Stimulated activated CD4-positive, alpha-beta T cell treated with anti-CD3 and anti-CD28 coated beads, Interleukin-1b, Interleukin-23, amount 100 ng/mL, for 1 hour (primary cell): ENCODE measurements around the gene SYDE1.
"Not testable (repeated sequence)": the region's sequence is repeated elsewhere in the genome, so short reads cannot be mapped to it uniquely, and the experiment has no call there.

Experiments used
- DNase-seq, 2 donors: peaks; one replicate each; pipeline ENCODE4 v3.0.0-alpha.2; 2020; ENCODE audit warnings: low read depth in 2 of 2

Gene SYDE1

GRCh38 chr19:15107061-15108010, at the start of gene SYDE1:
TSS of gene SYDE1 (plus strand) at chr19:15107401. CDS start at chr19:15107434, 33 bp downstream.
- no peak for DNase-seq

GRCh38 chr19:15062036-15062435, 45.2 kb upstream of the SYDE1 start:
- no peak for DNase-seq

GRCh38 chr19:15070386-15070785, 36.8 kb upstream of the SYDE1 start:
- DNase-seq = not testable (repeated sequence)

- no peak for DNase-seq
These were observed 34.1 kb upstream of the SYDE1 start for GRCh38 chr19:15072930-15073647.

- DNase-seq = no peak
These were observed 32.8 kb upstream of the SYDE1 start for GRCh38 chr19:15074371-15074770.

GRCh38 chr19:15075806-15076205, 31.4 kb upstream of the SYDE1 start:
- DNase-seq = no peak

GRCh38 chr19:15080002-15080401, 27.2 kb upstream of the SYDE1 start:
- DNase-seq = not testable (repeated sequence)

GRCh38 chr19:15081911-15082310, 25.3 kb upstream of the SYDE1 start, which contains the start of gene OR1I1:
TSS of gene OR1I1 (plus strand) at chr19:15082211. CDS start at chr19:15087066, 4,855 bp downstream.
- no peak for DNase-seq

GRCh38 chr19:15087182-15087581, 20.0 kb upstream of the SYDE1 start:
- no peak for DNase-seq

GRCh38 chr19:15091918-15092753, 15.1 kb upstream of the SYDE1 start:
- peak in 1 of 2 donors; percentile 16 for DNase-seq

GRCh38 chr19:15093001-15093400, 14.2 kb upstream of the SYDE1 start:
- DNase-seq = no peak

GRCh38 chr19:15096223-15096622, 11.0 kb upstream of the SYDE1 start:
- DNase-seq = no peak

GRCh38 chr19:15097980-15098379, 9.2 kb upstream of the SYDE1 start:
- DNase-seq = not testable (repeated sequence)

GRCh38 chr19:15098460-15098859, 8.7 kb upstream of the SYDE1 start:
- no peak for DNase-seq

GRCh38 chr19:15099017-15099582, 8.1 kb upstream of the SYDE1 start:
- no peak for DNase-seq

GRCh38 chr19:15101479-15102082, 5.6 kb upstream of the SYDE1 start:
- no peak for DNase-seq

- DNase-seq = no peak
These were observed 3.2 kb upstream of the SYDE1 start for GRCh38 chr19:15104003-15104402.

GRCh38 chr19:15104411-15104810, 2.8 kb upstream of the SYDE1 start:
- DNase-seq = no peak

- no peak for DNase-seq
These were observed 2.2 kb upstream of the SYDE1 start for GRCh38 chr19:15105044-15105443.

- no peak for DNase-seq
These were observed 1.1 kb downstream of the SYDE1 start for GRCh38 chr19:15108145-15108844.
